ENCODE results near the gene FREM1. TPM values are rescaled to one million over a fixed set of nuclear protein-coding genes. Genes with fewer than 3 reads are reported as not detected.

The FREM1 gene
- total and polyA plus RNA-seq, 2 donors (not counting 1 experiment from before 2014, with no cell fraction given), result not detected

DNA sequence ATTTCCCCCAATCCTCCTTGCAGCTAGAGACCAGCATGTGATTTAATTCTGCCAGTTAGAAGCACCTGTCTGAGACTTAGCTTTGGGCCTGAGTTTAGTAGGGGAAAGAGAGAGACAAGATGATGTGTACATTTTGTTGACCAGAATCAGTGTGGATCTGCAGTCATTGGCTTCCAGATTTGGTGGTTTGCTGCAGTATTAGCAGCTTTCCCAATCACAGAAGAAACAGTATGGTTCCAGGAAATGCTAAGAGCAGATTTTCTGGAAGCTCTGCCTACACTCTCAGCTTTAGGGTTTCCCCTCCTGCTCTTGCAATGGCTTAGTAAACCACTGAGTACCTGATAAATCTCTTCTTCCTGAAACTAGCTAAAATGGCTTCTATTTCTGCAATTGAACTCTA is 48.8 kb upstream of the FREM1 start:
- H3K79me2 ChIP-seq (ENCODE audit: control insufficient read depth, insufficient read depth, low read length), result no peaks in the 10 kb centered on the region
- ATAC-seq (ENCODE audit: low read depth) (no peak), DNase-seq (no peak)
- Mint-ChIP-seq H3K27ac (no peak overlapping the region), H3K27me3 (no peaks in the 10 kb centered on the region), H3K4me1 (no peaks in the 10 kb centered on the region), H3K9me3 (ENCODE audit: insufficient read depth) (peaks cover under 1% of the 10 kb centered on the region), H3K4me3 (no peak overlapping the region)
- no peaks in the 10 kb centered on the region for H3K36me3 ChIP-seq (replicated peaks in 1 of 2; ENCODE audit: control extremely low read depth in 1 of 2, control insufficient read depth in 1 of 2, extremely low read depth in 1 of 2, insufficient read depth in 2 of 2, low read length in 1 of 2)
- no peaks in the 10 kb centered on the region for H3K9me3 ChIP-seq (ENCODE audit: control extremely low read depth in 1 of 3, control insufficient read depth in 2 of 3, insufficient read depth in 1 of 3, low read length in 2 of 3)
- H3K9ac ChIP-seq (ENCODE audit: low read length), result no peak overlapping the region
- no peak overlapping the region for H2AFZ ChIP-seq (ENCODE audit: insufficient read depth, low read depth, low read length, poor library complexity, severe bottlenecking)
- TF ChIP-seq EZH2 (IDR thresholded peaks at IDR 0.05; ENCODE audit: borderline replicate concordance, insufficient read depth, low read depth, low read length, poor library complexity, severe bottlenecking), result no peak
- TF ChIP-seq, protein P1, sequence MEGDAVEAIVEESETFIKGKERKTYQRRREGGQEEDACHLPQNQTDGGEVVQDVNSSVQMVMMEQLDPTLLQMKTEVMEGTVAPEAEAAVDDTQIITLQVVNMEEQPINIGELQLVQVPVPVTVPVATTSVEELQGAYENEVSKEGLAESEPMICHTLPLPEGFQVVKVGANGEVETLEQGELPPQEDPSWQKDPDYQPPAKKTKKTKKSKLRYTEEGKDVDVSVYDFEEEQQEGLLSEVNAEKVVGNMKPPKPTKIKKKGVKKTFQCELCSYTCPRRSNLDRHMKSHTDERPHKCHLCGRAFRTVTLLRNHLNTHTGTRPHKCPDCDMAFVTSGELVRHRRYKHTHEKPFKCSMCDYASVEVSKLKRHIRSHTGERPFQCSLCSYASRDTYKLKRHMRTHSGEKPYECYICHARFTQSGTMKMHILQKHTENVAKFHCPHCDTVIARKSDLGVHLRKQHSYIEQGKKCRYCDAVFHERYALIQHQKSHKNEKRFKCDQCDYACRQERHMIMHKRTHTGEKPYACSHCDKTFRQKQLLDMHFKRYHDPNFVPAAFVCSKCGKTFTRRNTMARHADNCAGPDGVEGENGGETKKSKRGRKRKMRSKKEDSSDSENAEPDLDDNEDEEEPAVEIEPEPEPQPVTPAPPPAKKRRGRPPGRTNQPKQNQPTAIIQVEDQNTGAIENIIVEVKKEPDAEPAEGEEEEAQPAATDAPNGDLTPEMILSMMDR (IDR thresholded peaks at IDR 0.05), result no peak
- H3K27ac ChIP-seq (ENCODE audit: low read length in 2 of 2), result no peak overlapping the region
- intact Hi-C loops (cut with micrococcal nuclease), result no loop called here
- ChIA-PET POLR2A (no interaction called here), CTCF (no interaction called here)
- H3K4me2 ChIP-seq (replicated peaks; ENCODE audit: low read depth, low read length, poor library complexity, severe bottlenecking), result no peak overlapping the region
- H4K20me1 ChIP-seq (ENCODE audit: control insufficient read depth, insufficient read depth, low read length, poor library complexity, severe bottlenecking), result no peaks in the 10 kb centered on the region
- no peaks in the 10 kb centered on the region for H3K27me3 ChIP-seq (replicated peaks in 1 of 4; ENCODE audit: control extremely low read depth in 1 of 4, control insufficient read depth in 3 of 4, insufficient read depth in 4 of 4, low read length in 3 of 4)
- H3K4me1 ChIP-seq (ENCODE audit: control insufficient read depth in 2 of 2, insufficient read depth in 2 of 2, low read length in 2 of 2), result no peaks in the 10 kb centered on the region
- H3K4me3 ChIP-seq (ENCODE audit: control extremely low read depth in 1 of 5, extremely low read depth in 1 of 5, insufficient read depth in 1 of 5, low read depth in 2 of 5, low read length in 4 of 5), result no peak overlapping the region

DNA sequence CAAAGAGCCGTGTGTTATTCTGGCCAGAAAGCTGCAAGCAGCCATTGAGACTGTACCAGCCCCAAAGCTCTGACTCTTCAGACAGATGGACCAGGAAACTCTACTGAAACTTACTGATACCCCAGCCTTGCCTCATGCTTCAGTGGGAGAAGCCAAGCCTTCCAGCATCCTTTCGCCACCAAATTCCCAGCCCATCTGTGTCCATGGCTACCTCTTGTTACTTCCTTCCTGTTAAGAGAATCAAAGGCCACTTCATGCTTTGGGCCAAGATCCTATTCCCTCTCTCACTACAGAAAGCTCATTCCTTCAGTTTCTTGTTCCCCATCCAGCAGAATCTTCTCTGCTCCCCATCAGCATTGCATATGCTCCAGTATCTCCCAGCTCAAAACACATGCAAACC is 46.9 kb upstream of the FREM1 start:
- intact Hi-C loops (cut with micrococcal nuclease), result no loop called here
- Histone ChIP-seq H3K36me3 (replicated peaks in 1 of 2; ENCODE audit: control extremely low read depth in 1 of 2, control insufficient read depth in 1 of 2, extremely low read depth in 1 of 2, insufficient read depth in 2 of 2, low read length in 1 of 2) (no peaks in the 10 kb centered on the region), H3K79me2 (ENCODE audit: control insufficient read depth, insufficient read depth, low read length) (no peaks in the 10 kb centered on the region), H3K4me1 (ENCODE audit: control insufficient read depth in 2 of 2, insufficient read depth in 2 of 2, low read length in 2 of 2) (no peaks in the 10 kb centered on the region), H4K20me1 (ENCODE audit: control insufficient read depth, insufficient read depth, low read length, poor library complexity, severe bottlenecking) (no peaks in the 10 kb centered on the region), H3K27ac (ENCODE audit: low read length in 2 of 2) (no peak overlapping the region), H3K9me3 (ENCODE audit: control extremely low read depth in 1 of 3, control insufficient read depth in 2 of 3, insufficient read depth in 1 of 3, low read length in 2 of 3) (no peaks in the 10 kb centered on the region), H3K27me3 (replicated peaks in 1 of 4; ENCODE audit: control extremely low read depth in 1 of 4, control insufficient read depth in 3 of 4, insufficient read depth in 4 of 4, low read length in 3 of 4) (no peaks in the 10 kb centered on the region), H2AFZ (ENCODE audit: insufficient read depth, low read depth, low read length, poor library complexity, severe bottlenecking) (no peak overlapping the region), H3K4me3 (ENCODE audit: control extremely low read depth in 1 of 5, extremely low read depth in 1 of 5, insufficient read depth in 1 of 5, low read depth in 2 of 5, low read length in 4 of 5) (no peak overlapping the region), H3K4me2 (replicated peaks; ENCODE audit: low read depth, low read length, poor library complexity, severe bottlenecking) (no peak overlapping the region), H3K9ac (ENCODE audit: low read length) (no peak overlapping the region)
- H3K27ac Mint-ChIP-seq, result no peak overlapping the region
- WGBS (ENCODE audit: insufficient coverage), result 50% methylated on average over 2 of the region's 2 CpGs
- DNase-seq (no peak), ATAC-seq (ENCODE audit: low read depth) (no peak)
- CTCF ChIA-PET, result no interaction called here
- POLR2A ChIA-PET, result no interaction called here
- peaks cover 3% of the 10 kb centered on the region for H3K9me3 Mint-ChIP-seq (ENCODE audit: insufficient read depth)
- no peak overlapping the region for H3K4me3 Mint-ChIP-seq
- TF ChIP-seq EZH2 (IDR thresholded peaks at IDR 0.05; ENCODE audit: borderline replicate concordance, insufficient read depth, low read depth, low read length, poor library complexity, severe bottlenecking), result no peak
- TF ChIP-seq, protein P1 (IDR thresholded peaks at IDR 0.05), result no peak
- H3K4me1 Mint-ChIP-seq, result no peaks in the 10 kb centered on the region
- no peaks in the 10 kb centered on the region for H3K27me3 Mint-ChIP-seq
